Measurements from ENCODE around the gene PTMA.
"Not testable (repeated sequence)": the region's sequence is repeated elsewhere in the genome, so short reads cannot be mapped to it uniquely, and the experiment has no call there.

PTMA gene

DNA sequence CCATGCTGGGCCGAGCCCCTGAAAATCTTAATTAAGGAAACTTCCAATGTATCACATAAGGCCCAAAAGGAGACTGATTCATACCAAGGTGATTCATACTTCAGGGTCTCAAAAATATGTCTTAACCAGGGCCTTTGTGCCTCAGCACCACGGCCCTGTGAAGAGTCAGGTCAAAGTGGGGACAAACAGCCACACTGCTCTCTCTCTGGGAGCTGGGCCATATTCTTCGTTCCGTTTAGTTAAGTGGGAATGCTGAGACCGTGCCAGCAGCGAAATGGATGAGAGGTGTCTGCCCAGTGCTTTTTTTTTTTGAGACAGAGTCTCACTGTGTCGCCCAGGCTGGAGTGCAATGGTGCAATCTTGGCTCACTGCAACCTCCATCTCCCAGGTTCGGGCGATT lies 9.3 kb upstream of the PTMA start:
- peak; percentile 67 for DNase-seq

DNA sequence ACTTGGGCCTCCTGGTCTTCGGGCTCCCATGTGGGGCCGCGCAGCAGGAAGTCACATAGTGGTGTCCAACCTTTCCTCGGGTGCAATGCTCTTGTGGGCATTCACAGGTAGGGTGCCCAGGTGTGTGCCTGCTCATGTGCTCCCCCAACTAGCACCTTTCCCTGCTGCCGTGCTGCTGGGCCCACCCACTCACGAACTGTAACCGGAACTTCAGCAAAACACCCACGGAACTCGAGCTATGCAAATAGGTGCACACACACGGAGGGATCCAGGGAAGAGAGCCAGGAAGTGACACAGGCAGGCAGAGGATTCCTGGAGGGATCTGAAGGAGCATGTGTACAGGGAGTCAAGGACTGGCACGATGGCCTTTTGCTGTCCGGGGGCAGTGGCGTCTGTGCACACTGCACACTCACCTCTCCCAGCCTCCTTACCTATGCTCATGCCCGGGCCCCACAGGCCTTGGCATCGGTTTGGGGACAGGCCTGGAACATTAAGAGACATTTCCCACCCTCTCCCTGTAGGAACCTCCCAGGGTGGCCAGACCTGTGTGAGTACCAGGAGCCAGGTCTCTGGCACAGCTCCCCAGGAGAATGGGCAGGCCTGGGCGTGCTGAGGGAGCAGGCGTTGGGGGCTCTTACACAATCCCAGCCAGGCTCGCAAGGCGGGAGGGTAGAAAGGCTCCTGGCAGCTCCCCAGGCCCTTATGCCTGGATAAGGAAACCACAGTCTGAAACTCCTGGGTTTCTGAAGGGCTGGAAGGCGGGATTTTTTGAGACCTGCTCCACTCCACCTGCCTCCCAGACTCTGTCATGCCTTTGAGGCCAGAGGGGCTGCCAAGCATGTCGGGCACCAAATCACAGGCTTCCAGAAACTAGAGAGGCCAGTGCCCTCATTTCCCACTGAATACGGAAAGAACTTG lies 6.6 kb upstream of the PTMA start:
- DNase-seq: no peak

DNA sequence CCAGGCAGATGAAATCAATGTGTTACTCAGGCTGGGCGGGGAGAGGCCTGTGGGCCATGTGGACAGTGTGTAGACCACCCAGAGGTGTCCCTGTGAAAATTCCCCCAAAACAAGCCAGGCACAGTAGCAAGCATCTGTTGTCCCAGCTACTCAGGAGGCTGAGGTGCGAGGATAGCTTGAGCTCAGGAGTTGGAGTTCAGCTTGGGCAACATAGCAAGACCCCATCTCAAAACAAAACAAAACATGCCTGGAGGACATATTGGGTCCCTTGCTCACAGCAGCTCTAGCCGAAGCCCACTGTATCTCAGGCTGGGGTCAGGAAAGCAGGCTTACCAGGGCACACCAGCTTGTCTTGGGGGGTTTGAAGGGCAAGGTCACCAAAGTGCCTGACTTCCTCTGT lies 4.3 kb upstream of the PTMA start:
- DNase-seq: no peak

DNA sequence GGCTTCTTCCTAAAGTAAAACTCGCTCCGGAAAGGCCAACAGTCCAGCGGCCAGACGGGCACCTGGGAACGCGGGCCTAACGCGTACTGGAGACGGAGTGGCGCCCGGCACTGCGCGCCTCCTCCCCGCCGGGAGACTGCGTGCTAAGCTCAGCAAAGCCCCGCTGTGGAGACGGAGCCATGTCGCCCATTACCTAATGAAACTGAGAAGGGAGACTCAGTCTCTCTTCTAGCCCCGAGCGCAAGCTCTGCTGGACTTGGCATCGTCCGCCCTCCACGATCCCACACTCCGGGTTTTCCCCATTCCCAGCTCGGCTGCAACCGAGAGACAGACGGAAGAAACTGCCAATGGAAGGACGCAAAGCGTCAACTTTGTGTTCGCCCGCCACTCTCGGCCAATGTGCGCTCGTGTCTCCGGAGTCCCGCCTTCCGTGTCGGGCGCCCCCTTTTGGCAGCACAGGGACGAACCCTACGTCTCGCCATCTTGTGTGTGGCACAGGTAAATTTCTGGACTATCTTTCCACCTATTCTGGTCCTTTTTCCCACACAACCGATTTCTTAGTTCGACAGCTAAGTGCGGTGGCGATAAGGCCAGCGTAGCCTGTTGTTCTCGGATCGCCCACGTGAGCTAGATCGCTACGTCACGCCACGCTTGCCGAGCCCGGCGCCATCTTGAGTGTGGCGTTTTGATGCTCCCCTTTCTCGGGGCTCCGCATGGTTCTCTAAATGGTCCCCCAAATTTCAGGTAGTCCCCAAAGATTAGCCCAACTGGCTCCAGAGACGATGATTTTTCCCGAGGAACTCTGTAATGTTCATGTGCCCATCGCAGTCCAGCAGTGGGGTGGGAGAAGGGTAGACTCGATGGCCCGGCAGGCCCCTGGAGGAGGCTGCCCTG lies 1.3 kb upstream of the PTMA start:
- peak; percentile 99 for DNase-seq

DNA sequence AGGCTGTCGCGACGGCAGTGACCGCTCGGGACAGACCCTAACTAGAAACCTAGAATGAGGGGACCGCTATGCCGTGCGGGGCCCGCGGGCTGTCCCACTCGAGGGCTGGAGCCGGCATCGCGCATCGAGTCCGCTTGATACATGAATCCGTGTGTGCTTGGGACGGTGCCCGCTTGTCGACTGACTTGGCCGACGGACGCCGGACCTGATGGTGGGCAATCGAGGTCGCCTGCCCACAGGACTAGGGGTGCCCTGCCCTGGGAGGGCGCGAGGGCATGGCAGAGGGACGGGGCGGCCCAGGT lies 749 bp upstream of the PTMA start:
- DNase-seq: peak; percentile 47

DNA sequence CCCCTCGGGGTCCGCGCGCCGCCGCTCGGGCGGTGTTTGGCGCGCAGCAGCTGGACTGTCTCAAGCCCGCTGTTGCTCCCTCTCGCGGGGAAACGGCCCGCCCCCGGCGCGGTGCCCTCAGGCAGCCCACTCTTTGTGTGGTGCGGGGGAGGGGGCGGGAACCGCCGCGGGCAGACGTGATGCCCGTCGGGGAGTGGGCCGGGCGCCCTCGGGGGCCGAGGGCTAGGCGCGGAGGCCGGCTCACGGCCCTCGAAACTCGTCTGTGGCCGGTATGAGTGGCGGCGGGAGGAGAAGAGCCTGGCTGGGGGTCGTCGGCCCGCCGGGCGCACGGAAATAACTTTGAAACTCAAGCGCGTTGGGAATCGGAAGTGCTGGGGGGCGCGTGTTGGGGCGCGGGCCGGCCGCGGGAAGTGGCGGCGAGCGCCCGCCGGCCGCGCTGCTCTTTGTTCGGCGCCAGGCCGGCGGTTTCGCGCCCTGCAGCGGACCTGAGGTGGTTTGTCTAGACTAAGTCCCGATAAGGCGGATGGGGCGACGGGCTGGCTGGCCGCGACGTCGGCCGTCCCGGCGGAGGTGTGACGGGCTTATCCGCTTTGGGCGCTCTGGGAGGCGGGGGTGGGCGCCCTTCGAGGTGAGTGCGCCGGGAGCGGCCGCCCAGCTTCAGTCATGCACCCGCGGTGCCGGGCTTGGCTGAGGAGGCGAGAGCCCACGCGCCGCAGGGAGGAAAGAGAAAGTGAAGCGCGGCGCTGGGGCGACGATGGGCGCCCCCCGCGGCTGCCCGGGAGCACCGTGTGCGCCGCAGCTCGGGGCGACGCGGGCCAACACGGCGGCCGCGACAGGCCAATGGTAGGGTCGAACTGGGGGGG lies 679 bp downstream of the PTMA start:
- peak; percentile 35 for DNase-seq

DNA sequence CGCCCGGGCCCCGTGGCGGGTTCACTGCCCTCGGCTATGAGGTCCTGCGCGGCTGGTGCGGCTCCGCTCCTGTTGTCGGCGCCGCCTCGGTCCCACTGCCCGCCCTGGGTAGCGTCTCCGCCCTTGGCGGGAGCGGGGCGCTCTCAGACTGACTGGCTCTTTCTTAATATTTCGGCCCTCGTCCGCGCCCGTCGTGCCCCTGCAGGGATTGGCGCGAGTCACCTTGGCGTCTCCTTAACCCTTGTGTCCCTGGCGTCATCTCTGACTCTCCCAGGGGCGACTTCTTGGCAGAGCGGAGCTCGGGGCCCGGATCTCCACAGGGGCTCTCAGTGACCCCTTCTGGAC lies 1.3 kb downstream of the PTMA start:
- peak; percentile 34 for DNase-seq

DNA sequence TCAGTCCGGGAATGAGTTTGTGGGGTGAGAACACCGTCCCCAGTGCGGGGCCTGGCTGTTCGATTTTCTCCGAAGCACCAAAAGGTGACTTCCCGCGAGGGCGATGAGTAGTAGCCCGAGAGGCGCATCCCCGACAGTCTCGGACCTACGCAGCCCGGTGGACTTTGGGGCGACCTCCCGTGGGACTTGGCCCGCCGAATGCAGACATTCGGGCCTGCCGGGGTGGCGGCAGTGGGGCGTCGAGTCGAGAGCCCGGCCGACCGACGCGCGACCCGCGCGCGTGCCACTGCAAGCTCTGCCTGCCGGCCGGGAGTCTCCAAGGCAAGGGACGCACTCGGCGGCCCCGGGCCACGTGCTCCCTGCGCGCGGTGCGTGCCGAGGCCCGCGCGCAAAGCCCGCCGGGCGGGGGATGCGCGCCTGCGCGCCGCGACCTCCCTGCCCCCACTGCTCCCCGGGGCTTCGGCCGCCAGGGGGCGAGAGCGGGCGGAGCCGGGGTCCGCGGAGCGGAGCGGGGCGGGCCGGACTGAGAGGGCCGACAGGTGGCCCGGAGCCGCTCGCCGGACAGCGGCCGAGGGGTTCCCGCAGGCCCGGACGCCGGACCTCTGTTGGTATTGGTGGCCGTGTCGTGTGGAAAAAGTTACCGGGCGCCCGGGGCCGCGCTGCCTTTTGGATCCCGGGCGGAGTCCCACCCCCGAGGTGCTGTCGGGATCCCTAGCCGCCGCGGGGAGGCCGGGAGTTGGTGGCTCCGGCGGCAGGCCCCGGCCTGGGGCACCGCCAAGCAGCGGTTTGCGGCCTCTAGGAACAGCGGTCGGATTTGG lies 1.9 kb downstream of the PTMA start:
- peak; percentile 88 for DNase-seq

DNA sequence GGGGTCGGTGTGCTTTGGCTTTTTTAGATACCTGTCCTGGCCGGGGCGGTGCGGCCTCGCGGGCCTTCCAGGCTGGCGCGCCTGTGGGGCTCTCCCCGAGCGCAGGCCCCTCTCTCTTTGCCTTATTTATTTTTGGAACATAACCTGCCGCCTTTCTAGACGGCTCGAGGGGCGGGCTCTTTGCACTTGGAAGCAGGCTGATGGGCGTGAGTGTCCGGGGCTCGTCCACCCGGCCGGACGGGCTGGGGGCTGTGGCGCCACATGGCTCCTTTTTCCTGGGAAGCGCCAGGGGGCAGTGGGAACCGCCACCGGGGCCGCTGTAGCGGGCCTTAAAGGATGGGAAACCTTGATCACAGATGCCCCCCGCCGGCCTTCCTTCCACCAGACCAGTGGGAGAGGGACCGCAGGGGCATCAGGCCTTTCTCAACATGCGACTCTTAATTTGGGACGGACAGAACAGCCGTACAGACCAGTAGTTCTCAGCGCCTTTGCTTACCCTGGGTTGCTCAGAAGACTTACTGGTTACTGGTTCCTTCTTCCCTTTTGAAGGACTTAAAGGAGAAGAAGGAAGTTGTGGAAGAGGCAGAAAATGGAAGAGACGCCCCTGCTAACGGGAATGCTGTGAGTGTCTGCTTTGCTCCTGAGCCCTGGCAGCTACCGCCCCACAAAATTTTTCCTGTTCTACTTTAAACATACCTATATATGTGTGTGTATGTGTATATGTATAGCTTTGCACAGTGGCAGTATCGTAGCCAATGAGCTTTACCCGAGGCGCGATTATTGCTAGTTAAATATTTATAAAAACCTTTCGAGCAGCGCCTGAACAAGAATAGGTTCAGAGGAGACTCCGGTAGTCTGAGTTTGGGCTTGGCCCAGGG lies 2.7 kb downstream of the PTMA start:
- no peak for DNase-seq

DNA sequence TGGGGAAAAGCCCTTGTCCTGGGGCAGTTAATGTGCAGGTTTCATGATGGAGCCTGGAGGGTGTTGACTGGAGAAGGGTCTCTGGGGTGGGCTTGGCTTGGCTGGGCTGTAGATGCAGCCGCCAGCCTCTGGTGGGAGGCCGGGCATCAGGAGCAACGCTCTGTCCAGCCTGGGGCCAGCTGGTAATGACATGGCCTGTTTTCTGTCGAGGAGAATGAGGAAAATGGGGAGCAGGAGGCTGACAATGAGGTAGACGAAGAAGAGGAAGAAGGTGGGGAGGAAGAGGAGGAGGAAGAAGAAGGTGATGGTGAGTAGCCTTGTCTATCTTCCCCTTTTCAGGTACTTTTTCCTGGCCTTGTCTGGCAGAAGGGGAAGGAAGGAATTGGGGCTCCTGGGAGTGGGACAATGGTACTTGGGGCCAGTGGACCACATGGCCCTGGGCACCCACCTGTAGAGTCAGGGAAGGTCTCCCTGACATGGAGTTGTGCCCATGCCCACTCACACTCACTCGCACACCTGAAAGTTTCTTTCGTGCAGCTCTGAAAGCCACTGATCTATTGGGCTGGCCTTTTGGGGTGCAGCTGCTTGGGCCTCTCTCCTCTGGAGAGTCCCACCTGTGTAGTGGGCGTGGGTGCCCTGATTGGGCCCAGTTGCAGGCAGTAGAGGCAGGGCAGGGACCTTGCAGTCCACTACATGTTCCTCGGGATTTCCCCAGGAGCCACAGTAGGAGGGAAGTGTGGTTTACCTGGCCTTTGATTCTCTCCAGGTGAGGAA lies 3.5 kb downstream of the PTMA start:
- no peak for DNase-seq

DNA sequence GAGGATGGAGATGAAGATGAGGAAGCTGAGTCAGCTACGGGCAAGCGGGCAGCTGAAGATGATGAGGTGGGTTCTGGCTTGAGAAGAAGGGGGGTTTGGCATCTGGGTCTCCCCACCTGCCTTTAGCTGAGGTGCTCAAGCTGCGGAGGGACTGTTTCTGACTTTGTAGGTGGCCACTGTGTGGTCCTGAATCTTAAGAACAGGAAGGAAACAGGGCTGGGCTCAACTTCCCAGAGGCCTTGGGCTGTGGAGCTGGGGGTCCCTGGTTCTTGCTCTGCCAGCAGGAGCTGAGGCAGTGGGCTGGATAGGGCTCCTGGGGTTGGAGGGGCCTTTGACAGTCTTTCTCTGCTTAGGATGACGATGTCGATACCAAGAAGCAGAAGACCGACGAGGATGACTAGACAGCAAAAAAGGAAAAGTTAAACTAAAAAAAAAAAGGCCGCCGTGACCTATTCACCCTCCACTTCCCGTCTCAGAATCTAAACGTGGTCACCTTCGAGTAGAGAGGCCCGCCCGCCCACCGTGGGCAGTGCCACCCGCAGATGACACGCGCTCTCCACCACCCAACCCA lies 4.2 kb downstream of the PTMA start:
- DNase-seq: not testable (repeated sequence)

DNA sequence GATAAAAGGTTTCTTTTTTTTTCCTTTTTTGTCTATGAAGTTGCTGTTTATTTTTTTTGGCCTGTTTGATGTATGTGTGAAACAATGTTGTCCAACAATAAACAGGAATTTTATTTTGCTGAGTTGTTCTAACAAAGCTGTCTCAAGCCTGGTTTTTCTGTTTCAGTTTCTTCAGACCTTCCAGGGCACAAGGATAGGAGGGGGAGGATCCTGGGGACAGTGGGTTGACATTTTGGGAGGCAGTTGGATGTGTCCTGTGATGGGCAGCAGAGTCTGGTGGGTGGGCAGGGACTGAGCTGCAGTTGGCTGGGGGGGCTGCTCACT lies 5.0 kb downstream of the PTMA start:
- DNase-seq: not testable (repeated sequence)

DNA sequence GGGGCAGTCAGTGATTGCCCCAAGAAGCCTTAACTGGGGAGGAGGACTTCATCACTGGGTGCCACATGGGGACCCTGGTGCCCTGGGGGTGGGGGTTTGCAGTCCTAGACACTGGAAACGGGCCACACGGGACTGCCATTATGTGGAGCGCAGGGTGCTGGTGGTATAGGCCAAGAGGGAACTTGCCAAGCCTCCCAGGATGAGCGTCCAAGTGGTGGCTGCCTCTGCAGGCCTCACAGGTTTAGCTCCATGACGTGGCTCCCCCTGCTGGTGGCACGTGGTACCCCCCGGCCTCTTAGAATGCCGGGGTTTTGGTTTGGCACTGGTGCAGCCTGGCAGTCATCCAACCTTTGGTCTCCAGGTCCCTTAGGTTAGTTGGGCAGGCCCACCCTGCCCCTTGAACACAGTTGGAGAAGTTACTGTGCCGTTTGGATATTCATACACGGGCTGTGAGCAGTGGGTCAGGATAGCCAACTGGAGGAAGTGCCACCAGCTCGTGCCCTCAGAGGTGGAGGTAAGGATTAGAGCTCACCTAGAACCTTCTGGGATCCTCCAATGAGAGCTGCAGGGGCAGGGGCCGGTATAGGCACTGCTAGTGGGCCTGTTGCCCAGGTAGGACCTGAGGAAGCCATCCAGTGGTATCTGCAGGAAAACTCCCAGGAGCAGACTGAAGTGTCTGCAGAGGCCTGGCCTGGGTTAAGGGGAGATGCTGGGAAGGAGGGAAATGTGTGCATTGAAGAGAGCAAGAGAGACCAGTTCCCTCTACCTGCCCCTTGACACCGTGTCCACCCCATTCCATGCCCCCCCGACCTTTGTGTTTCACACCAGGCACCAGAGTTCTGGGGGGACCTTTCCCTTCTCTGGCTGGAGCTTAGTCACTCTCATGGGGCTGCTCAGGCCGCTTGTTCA lies 5.7 kb downstream of the PTMA start:
- DNase-seq: peak; percentile 88

DNA sequence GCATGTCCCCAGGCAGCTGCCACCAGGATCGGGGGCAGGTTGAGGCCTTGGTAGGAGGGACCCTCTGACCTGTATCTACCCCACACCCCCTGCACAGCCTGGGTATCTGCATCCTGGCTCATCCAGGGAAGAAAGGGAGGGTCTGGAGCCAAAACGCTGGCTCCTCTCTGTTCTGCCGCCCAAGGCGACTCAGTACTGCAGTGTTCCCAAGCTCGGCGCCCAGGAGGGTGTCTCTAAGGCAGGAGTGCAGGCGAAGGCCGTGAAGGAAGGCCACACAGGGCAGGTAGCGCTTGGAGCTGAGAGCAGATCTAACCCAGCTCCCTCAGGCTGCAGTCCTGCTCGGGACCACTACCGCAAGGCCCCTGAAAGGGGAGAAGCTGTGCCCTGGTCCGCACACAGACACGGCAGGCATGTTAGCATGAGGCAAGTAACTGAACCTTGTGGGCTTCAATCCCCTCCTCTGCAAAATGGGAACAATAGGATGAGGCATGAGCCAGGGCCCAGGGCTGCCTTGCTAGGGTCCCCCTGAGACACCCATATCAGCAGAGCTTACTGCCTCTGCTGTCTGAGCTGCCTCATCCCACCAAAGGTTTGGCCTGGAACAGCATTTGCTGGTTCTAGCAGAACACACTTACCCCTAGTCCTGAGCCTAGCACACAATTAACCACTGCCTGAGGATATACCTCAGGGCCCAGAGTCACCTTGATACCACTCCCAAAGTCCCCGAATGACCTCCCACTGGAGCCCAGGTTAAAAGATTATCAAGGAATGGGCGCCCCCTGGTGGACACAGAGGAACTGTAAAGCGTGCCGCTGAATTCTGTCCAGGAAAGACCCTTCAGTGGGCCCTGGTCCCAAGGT lies 6.5 kb downstream of the PTMA start:
- peak; percentile 58 for DNase-seq

DNA sequence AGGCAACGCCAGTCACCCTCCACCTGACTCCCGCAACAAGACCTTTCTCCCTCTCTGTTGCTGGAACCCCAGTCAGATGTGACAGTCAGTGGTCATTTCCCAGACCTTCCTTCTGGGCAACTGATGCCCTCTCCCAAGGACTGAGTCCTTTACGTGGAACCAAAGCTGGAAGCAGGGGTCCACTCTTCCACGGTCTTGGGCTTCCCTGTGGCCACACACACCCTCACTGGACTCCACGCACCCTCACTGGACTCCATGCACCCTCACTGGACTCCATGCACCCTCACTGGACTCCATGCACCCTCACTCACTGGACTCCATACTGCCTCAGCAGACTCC lies 7.1 kb downstream of the PTMA start:
- no peak for DNase-seq

DNA sequence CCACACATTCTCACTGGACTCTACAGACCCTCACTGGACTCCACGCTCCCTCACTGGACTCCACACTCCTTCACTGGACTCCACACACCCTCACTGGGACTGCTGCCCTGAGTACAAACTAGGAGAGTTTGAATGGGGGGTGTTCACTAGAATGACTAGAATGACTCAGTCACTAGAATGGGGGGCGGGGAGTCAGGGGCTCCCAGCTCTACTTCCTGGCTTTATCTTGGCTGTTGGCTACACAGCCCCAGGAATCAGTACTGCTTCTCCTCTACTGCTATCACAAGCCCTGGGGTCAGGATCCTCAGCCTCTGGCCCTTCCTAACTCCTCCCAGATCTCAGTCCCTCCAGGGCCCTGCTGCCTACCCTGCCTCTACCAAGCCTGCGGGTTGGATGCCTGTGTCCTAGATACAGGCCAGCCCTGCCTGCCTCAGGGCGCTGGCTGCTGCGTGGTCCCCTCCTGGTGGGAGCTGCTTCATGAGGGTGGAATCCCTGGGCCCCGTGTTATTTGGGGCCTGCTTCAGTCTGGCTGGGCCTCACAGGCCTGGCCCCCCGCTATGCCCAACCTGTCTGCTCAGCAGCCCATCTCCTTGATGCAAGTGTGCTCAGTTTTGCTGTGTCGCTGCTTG lies 7.8 kb downstream of the PTMA start:
- peak; percentile 81 for DNase-seq

DNA sequence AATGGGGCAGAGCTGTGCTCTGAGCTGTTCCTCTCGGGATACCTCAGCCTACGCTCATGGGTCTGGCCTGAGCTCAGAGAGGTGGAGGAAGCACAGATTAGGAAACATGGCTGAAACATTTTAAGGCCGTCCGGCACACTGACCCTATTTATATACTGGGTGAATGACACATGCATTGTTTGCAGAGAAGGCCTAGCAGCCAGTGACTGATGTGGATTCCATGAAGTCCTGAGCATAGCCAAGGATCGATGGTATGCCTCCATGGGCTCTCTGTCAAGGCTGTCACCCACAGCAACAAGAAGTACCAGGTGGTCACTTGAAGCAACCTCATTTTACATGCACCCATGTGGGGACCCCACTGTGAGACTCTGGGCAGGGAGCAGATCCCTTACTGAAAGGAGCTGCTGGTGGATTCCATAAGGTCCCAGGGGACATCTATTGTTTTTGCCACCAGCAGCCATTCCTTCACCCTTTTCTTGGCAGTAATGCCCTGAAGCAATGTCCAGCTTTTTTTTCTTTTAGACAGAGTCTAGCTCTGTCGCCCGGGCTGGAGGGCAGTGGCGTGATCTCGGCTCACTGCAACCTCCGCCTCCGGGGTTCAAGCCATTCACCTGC lies 8.4 kb downstream of the PTMA start:
- peak; percentile 47 for DNase-seq

Data from fibroblast of skin of right biceps (primary cell).